HUDEP-2 (cell line): ENCODE data around the gene CNST.
"Not testable (repeated sequence)": the region's sequence is repeated elsewhere in the genome, so short reads cannot be mapped to it uniquely, and the experiment has no call there.

ENCODE experiments used
- DNase-seq, 76 experiments: peaks; one replicate each; lab custom pipeline; 2025; ENCODE audit not compliant: unreplicated experiment in 76 of 76; lab: John Stamatoyannopoulos, UW

Gene CNST

DNA sequence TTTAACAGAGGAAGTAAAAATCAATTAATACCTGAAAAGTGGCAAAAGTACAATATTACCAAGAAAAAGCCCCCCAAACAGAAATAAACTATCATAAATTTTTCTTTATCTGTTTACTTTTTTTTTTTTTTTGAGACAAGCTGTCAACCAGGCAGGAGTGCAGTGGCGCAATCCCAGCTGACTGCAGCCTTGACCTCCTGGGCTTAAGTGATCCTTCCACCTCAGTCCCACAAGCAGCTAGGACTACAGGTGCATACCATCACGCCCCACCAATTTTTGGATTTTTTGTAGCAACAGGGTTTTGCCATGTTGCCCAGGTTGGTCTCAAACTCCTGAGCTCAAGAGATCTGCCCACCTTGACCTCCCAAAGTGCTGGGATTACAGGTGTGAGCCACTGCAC is 8.2 kb upstream of the CNST start:
- no peak for DNase-seq

- DNase-seq, result no peak
Measured at GRCh38 chr1:246559310-246559709, 6.9 kb upstream of the CNST start.

DNA sequence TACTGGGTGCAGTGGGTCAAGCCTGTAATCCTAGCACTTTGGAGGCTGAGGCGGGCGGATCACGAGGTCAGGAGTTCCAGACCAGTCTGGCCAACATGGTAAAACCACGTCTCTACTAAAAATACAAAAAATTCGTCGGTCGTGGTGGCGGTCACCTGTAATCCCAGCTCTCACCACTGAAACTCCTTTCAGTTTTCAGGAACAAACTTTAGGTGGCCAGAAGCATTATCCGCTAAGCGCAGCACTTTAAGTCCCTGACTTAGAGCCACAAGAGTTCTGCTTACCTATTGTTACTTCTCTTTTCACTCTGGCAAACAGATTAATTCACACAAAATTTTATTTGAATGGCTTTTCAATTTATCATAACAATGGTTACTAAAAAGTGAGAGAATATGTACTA is 5.4 kb upstream of the CNST start:
- not testable (repeated sequence) for DNase-seq

DNA sequence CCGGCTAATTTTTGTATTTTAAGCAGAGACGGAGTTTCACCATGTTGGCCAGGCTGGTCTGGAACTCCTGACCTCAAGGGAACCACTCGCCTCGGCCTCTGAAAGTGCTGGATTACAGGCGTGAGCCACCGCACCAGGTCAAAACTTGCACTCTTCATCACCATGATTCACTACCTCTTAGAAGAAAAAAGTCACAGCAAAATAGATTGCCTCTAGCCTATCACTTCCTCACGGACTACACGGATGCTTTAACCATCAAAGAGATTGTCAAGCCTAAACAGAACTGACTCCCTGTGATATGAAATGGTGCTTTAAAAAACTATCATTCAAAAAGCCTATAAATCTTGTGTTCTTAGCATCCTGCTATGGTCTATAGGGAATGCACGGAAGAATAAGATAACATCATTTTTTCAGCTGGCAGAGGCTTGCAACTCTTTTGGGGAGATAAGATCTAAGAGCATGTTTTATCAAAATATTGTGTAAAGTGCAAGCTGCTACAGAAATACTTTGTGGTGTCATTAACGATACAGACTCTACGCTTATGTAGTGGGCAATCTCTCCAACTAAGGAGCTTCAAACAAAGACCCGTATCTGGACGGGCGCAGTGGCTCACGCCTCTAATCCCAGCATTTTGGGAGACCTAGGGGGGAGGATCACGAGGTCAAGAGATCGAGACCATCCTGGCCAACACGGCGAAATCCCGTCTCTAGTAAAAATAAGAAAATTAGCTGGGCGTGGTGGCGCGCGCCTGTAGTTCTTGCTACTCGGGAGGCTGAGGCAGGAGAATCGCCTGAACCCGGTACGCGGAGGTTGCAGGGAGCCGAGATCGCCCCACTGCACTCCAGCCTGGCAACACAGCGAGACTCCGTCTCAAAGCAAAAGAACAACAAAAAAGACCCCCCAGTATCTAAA is 1.2 kb upstream of the CNST start:
- no peak for DNase-seq

GRCh38 chr1:246565751-246566127 is 517 bp upstream of the CNST start:
- peak in 2 of 76 experiments; percentile 40 to 49 for DNase-seq

DNA sequence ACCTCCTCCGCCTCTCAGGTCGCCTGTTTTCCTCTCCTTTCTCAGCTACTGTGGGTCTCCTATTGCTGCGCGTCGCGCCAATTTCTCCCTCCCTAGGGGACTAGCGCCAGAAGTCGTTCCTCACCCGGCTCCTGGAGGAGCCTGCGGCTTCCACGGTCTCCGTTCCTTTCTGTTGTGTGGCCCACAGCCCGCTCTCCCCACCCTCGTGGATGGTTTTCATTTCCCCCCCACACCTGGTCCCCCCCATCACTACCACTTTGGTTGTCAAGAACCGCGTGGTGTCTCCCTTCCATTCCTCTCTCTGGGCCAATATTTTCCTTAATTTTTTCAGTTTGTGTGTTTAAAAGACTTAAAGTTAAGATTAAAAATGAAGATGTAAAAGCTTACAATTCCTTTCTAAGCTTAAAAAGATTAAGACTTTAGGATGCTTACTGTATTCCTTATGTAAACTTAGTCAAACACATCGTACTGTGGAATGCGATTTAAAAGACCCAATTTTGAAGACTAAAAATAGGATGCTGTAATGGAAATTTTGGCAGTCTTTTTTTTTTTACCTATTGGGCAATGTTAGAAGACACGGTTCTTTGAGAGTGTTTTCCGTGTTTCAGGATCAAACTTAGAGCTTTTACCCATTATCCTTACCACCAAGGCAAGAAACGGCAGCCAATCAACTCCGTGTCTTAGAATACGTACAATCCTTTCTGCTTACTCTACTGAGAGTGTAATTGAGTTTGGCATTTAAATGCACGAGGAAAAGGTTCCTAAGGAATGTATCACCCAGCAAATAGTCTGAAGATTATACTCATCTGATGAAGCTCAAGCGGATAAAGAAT is 773 bp downstream of the CNST start:
- DNase-seq, result peak in 7 of 76 experiments; percentile 3 to 41 (median 26)

DNA sequence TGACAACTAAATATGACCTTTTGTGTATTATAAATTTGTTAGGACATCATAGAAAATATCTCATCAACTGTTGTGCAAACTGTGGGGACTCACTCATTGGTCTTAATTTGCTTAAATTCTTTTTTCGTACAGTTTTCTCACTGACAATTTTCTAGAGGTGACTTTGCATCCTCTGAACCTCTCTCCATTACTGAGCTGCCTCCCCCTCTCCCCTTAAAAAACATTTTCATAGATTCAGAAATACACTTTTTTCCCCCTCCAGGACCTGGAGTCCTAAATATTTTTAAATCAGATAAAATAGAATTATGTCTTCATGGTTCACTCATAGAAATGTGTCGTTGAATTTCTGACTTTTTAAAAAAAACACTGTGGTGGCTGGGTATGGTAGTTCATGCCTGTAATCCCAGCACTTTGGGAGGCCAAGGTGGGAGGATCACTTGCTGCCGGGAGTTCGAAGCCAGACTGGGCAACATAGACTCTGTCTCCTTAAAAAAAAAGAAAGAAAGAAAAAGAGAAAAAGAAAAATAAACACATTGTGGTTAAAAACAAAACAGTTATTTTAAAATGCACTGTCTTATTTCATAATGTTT is 1.5 kb downstream of the CNST start:
- no peak for DNase-seq

- DNase-seq, result peak in 2 of 76 experiments; percentile 2 to 15
Measured at GRCh38 chr1:246569248-246570238, 3.3 kb downstream of the CNST start.

GRCh38 chr1:246571309-246571708 is 5.1 kb downstream of the CNST start:
- DNase-seq, result peak in 17 of 76 experiments; percentile 2 to 65 (median 31)

- no peak for DNase-seq
Measured at GRCh38 chr1:246571953-246572352, 5.7 kb downstream of the CNST start.

DNA sequence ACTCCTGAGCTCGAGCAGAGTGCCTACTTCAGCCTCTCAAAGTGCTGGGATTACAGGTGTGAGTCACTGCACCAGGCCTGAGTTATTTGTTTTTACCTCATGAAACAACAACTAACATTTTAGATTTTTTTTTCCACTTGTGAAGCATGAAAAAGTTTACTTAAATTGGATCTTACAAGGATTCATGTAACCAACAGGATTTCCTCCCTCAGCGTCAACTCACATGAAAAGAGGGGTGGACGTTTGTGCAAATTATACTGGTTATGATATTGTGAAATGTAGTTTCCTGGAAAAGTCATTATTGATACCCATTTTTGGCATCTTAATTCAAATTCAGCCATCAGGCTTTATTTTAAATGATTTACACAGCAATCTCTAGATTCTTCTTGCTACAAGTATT is 6.5 kb downstream of the CNST start:
- DNase-seq, result no peak

- DNase-seq, result no peak
Measured at GRCh38 chr1:246573491-246573890, 7.2 kb downstream of the CNST start.

- DNase-seq, result no peak
Measured at GRCh38 chr1:246576709-246577032, 10.4 kb downstream of the CNST start.

DNA sequence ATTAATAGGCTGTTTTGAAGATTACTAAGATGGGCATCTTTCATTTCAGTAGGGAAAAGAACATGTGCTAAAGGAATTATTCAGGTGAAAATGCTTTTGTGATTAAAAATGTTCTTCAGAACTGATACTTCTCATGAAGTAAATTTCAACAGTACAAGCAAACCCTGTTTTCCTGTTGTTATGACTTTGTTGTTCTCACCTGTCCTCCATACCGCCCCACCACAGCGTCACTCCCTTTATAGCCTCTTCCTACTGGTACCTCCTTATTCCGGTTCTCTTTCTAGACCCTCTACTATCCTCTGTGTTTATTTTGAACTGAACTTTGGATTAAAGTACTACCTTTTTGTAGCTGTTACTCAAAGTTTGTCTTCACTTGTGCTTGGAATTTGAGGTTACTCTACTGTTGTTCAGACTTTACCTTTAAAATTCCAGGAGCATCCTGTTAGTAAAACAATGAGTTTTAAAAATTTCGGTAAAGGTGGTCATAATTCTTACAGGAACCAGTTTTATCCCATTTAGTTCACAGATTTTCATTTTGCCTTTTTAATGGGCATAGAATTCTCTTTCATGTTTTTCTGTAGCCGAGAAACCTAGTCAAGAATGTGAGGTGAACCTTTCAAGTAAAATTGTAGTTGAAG is 10.9 kb downstream of the CNST start:
- peak in 1 of 76 experiments; percentile 11 for DNase-seq

GRCh38 chr1:246577720-246578106 is 11.5 kb downstream of the CNST start:
- peak in 3 of 76 experiments; percentile 20 to 42 (median 32) for DNase-seq

DNA sequence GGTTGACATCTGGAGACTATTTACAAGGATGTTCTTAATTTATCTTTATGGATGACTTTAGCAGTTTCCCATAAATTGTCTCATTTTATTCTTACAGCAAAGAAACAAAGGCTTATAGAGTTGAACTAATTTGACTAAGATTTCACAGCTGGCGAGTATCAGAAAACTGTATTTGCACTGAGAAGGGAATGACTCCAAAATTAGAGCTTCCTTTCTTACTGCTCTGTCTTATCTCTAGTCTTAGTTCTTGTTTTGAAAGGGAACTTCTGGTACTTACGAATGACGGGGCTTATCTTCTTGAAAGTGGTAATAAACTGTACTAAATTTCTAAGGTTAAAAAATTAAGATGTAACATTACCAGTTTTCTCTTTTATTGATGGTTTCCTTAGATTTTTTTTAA is 13.6 kb downstream of the CNST start:
- peak in 5 of 76 experiments; percentile 10 to 24 (median 22) for DNase-seq

GRCh38 chr1:246580497-246581370 is 14.5 kb downstream of the CNST start:
- no peak for DNase-seq

GRCh38 chr1:246582301-246583055 is 16.2 kb downstream of the CNST start:
- DNase-seq, result no peak
